ENCODE results near the gene THOP1.

DNA sequence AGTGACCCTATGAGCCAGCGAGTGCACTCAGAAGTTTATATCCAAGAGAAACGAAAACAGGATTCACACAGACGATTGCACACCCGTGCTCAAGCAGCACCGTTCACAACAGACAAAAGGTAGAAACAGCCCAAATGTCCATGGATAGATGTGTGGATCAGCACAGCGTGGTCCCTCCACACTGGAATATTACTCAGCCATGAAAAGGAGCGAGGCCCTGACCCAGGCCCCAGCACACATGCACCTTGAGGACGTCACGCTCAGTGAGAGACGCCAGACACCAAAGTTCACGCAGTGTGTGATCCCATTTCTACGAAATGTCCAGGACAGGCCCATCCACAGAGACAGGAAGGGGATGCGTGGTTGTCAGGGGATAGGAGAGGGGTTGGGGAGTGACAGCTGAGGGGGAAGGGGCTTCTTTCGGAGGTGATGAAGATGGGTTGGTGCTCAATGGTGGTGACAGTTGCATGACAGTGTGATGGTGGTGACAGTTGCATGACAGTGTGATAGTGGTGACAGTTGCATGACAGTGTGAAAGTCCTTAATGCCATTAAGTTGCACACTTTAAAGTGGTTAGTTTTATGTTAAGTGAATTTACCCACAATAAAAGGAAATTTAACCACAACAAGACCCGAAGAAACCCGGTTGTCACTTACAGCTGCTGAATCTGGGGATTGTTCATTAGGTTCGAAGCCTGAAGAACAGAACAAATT is 26.5 kb upstream of the THOP1 start:
- TF ChIP-seq, protein P1, sequence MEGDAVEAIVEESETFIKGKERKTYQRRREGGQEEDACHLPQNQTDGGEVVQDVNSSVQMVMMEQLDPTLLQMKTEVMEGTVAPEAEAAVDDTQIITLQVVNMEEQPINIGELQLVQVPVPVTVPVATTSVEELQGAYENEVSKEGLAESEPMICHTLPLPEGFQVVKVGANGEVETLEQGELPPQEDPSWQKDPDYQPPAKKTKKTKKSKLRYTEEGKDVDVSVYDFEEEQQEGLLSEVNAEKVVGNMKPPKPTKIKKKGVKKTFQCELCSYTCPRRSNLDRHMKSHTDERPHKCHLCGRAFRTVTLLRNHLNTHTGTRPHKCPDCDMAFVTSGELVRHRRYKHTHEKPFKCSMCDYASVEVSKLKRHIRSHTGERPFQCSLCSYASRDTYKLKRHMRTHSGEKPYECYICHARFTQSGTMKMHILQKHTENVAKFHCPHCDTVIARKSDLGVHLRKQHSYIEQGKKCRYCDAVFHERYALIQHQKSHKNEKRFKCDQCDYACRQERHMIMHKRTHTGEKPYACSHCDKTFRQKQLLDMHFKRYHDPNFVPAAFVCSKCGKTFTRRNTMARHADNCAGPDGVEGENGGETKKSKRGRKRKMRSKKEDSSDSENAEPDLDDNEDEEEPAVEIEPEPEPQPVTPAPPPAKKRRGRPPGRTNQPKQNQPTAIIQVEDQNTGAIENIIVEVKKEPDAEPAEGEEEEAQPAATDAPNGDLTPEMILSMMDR (IDR thresholded peaks at IDR 0.05), result no peak
- TF ChIP-seq SREBF2 (IDR thresholded peaks at IDR 0.05), result no peak

Data from A549 (cell line).